Activated naive CD8-positive, alpha-beta T cell treated with anti-CD3 and anti-CD28 coated beads, Interleukin-2, amount 10 ng/mL, durations not matched to agents 7 days and 5 days (primary cell): ENCODE data around the gene VWA5B2. TPM values are rescaled to one million over a fixed set of nuclear protein-coding genes. Genes with fewer than 3 reads are reported as not detected.
A peak's percentile ranks its signal among the peaks of the same experiment; 100 is the strongest.

Experiments
- ATAC-seq: fragments of 150-1000 bp; cut with Tn5 transposase; one replicate; pipeline ENCODE4 v1.10.0; 2021; ENCODE audit warnings: low read depth, moderate library complexity
- POLR2A ChIA-PET: fragments of 350-600 bp; sonication (Branson Sonifier 250); formaldehyde crosslinking; loops from one replicate; lab custom pipeline; 2021; ENCODE audit warnings: antibody characterized with exemption; lab: Charles Lee
- DNase-seq: peaks from one replicate; pipeline ENCODE4 v3.0.0; 2021
- H3K27ac Mint-ChIP-seq: one replicate; pipeline ENCODE4 v1.8.0; 2022; ENCODE audit warnings: mild to moderate bottlenecking, mixed read lengths
- H3K27me3 Mint-ChIP-seq: one replicate; pipeline ENCODE4 v1.8.0; 2022; ENCODE audit warnings: mild to moderate bottlenecking, moderate library complexity, mixed read lengths
- H3K36me3 Mint-ChIP-seq: one replicate; pipeline ENCODE4 v1.8.0; 2021; ENCODE audit warnings: mild to moderate bottlenecking, mixed read lengths
- H3K4me1 Mint-ChIP-seq: one replicate; pipeline ENCODE4 v1.8.0; 2021; ENCODE audit warnings: mixed read lengths
- H3K4me3 Mint-ChIP-seq: one replicate; pipeline ENCODE4 v1.8.0; 2022; ENCODE audit warnings: mild to moderate bottlenecking, moderate library complexity, mixed read lengths
- H3K9me3 Mint-ChIP-seq: one replicate; pipeline ENCODE4 v1.8.0; 2021; ENCODE audit warnings: mixed read lengths
- total RNA-seq, 2 experiments: library from RNA; stranded (reverse); gene quantifications; one replicate each; pipeline ENCODE4 v1.2.3, GENCODE V29; 2021

VWA5B2 gene
- total RNA-seq = under 1 TPM in 1 of 2 experiments, not detected in 1; 0.25 TPM

GRCh38 chr3:184229394-184230080 is at the start of gene VWA5B2:
Gene VWA5B2 (plus strand): TSS chr3:184229585. CDS start chr3:184230529, 944 bp downstream.
- H3K27ac Mint-ChIP-seq = no peak within 1 kb of the TSS
- H3K4me3 Mint-ChIP-seq = peak within 1 kb of the TSS; percentile 66
- peaks cover 2% of the 10 kb centered on the region for H3K4me1 Mint-ChIP-seq
- POLR2A ChIA-PET = no interaction called here
- H3K27me3 Mint-ChIP-seq = peaks cover 54% of the 10 kb centered on the region
- DNase-seq (peak; percentile 80), ATAC-seq (peak; percentile 95)
- no peaks in the 10 kb centered on the region for H3K9me3 Mint-ChIP-seq
- no peaks in the 10 kb centered on the region for H3K36me3 Mint-ChIP-seq

GRCh38 chr3:184180165-184180564 is 49.2 kb upstream of the VWA5B2 start:
- Mint-ChIP-seq H3K4me1 (peaks cover 14% of the 10 kb centered on the region), H3K27me3 (no peaks in the 10 kb centered on the region), H3K27ac (no peak overlapping the region), H3K9me3 (no peaks in the 10 kb centered on the region), H3K36me3 (peaks cover 20% of the 10 kb centered on the region), H3K4me3 (no peak overlapping the region)
- DNase-seq (no peak), ATAC-seq (no peak)
- POLR2A ChIA-PET = no interaction called here

GRCh38 chr3:184181596-184181995 is 47.8 kb upstream of the VWA5B2 start:
- POLR2A ChIA-PET = interaction anchor here (0.6 kb wide), 1 partner anchor 31 kb away, joined by 5 read pairs; no protein-coding TSS in a partner anchor
- H3K27me3 Mint-ChIP-seq = no peaks in the 10 kb centered on the region
- H3K4me3 Mint-ChIP-seq = no peak overlapping the region
- peaks cover 10% of the 10 kb centered on the region for H3K4me1 Mint-ChIP-seq
- ATAC-seq (no peak), DNase-seq (no peak)
- no peaks in the 10 kb centered on the region for H3K9me3 Mint-ChIP-seq
- peaks cover 20% of the 10 kb centered on the region for H3K36me3 Mint-ChIP-seq
- no peak overlapping the region for H3K27ac Mint-ChIP-seq

GRCh38 chr3:184183679-184184078 is 45.7 kb upstream of the VWA5B2 start:
- Mint-ChIP-seq H3K4me3 (no peak overlapping the region), H3K27ac (no peak overlapping the region), H3K9me3 (no peaks in the 10 kb centered on the region), H3K36me3 (peaks cover 23% of the 10 kb centered on the region), H3K27me3 (no peaks in the 10 kb centered on the region), H3K4me1 (peaks cover 18% of the 10 kb centered on the region)
- no peak for DNase-seq
- POLR2A ChIA-PET = no interaction called here
- ATAC-seq = no peak

GRCh38 chr3:184184546-184185230 is 44.7 kb upstream of the VWA5B2 start:
- Mint-ChIP-seq H3K36me3 (peaks cover 23% of the 10 kb centered on the region), H3K4me1 (peaks cover 18% of the 10 kb centered on the region), H3K4me3 (peak overlapping the region; percentile 98), H3K27me3 (no peaks in the 10 kb centered on the region), H3K9me3 (no peaks in the 10 kb centered on the region), H3K27ac (peak overlapping the region; percentile 94)
- ATAC-seq (no peak), DNase-seq (no peak)
- POLR2A ChIA-PET = interaction anchor here (2.2 kb wide), 1 partner anchor 10 kb away, joined by 8 read pairs; no protein-coding TSS in a partner anchor

- peak overlapping the region; percentile 94 for H3K27ac Mint-ChIP-seq
- H3K9me3 Mint-ChIP-seq = no peaks in the 10 kb centered on the region
- H3K36me3 Mint-ChIP-seq = peaks cover 21% of the 10 kb centered on the region
- POLR2A ChIA-PET = interaction anchor here (0.7 to 2.2 kb wide), 4 partner anchors 11 to 51 kb away, joined by 4 to 8 read pairs (median 4); no protein-coding TSS in a partner anchor
- ATAC-seq (peak; percentile 94), DNase-seq (peak; percentile 99)
- peaks cover 18% of the 10 kb centered on the region for H3K4me1 Mint-ChIP-seq
- no peaks in the 10 kb centered on the region for H3K27me3 Mint-ChIP-seq
- H3K4me3 Mint-ChIP-seq = peak overlapping the region; percentile 98
Observed at GRCh38 chr3:184185461-184186183, 43.8 kb upstream of the VWA5B2 start.

- Mint-ChIP-seq H3K27ac (peak within 1 kb of the TSS; percentile 94), H3K36me3 (peaks cover 23% of the 10 kb centered on the region), H3K4me3 (peak within 1 kb of the TSS; percentile 98), H3K27me3 (no peaks in the 10 kb centered on the region), H3K9me3 (no peaks in the 10 kb centered on the region), H3K4me1 (peaks cover 18% of the 10 kb centered on the region)
- ATAC-seq (peak; percentile 33), DNase-seq (no peak)
- POLR2A ChIA-PET = interaction anchor here (0.6 to 2.2 kb wide), 7 partner anchors 11 to 473 kb away, joined by 3 to 8 read pairs (median 4); partner anchors contain the start of gene EIF2B5
Observed at GRCh38 chr3:184186184-184186901, 43.0 kb upstream of the VWA5B2 start, which contains the start of gene ABCF3. Gene ABCF3 (plus strand): TSS chr3:184186199. CDS start chr3:184186208, 9 bp downstream.

- Mint-ChIP-seq H3K36me3 (peaks cover 19% of the 10 kb centered on the region), H3K4me3 (peak overlapping the region; percentile 98), H3K9me3 (no peaks in the 10 kb centered on the region), H3K4me1 (peaks cover 18% of the 10 kb centered on the region), H3K27me3 (no peaks in the 10 kb centered on the region), H3K27ac (peak overlapping the region; percentile 94)
- POLR2A ChIA-PET = interaction anchor here (0.6 to 1.8 kb wide), 4 partner anchors 22 to 473 kb away, joined by 3 to 5 read pairs (median 4); partner anchors contain the start of gene EIF2B5
- DNase-seq (no peak), ATAC-seq (no peak)
Observed at GRCh38 chr3:184186902-184187207, 42.5 kb upstream of the VWA5B2 start.

GRCh38 chr3:184188080-184188479 is 41.3 kb upstream of the VWA5B2 start:
- Mint-ChIP-seq H3K27me3 (no peaks in the 10 kb centered on the region), H3K27ac (no peak overlapping the region), H3K9me3 (no peaks in the 10 kb centered on the region), H3K36me3 (peaks cover 24% of the 10 kb centered on the region), H3K4me1 (peaks cover 18% of the 10 kb centered on the region), H3K4me3 (no peak overlapping the region)
- POLR2A ChIA-PET = no interaction called here
- ATAC-seq (no peak), DNase-seq (no peak)

- DNase-seq (no peak), ATAC-seq (no peak)
- Mint-ChIP-seq H3K36me3 (peaks cover 21% of the 10 kb centered on the region), H3K27me3 (no peaks in the 10 kb centered on the region), H3K4me3 (no peak overlapping the region), H3K9me3 (no peaks in the 10 kb centered on the region), H3K4me1 (peaks cover 18% of the 10 kb centered on the region), H3K27ac (no peak overlapping the region)
- POLR2A ChIA-PET = no interaction called here
Observed at GRCh38 chr3:184189421-184189820, 40.0 kb upstream of the VWA5B2 start.

GRCh38 chr3:184192889-184193288 is 36.5 kb upstream of the VWA5B2 start:
- peaks cover 19% of the 10 kb centered on the region for H3K36me3 Mint-ChIP-seq

GRCh38 chr3:184193991-184194539 is 35.3 kb upstream of the VWA5B2 start:
- ATAC-seq (no peak), DNase-seq (no peak)
- Mint-ChIP-seq H3K27ac (no peak overlapping the region), H3K4me1 (no peaks in the 10 kb centered on the region), H3K36me3 (peaks cover 18% of the 10 kb centered on the region), H3K9me3 (no peaks in the 10 kb centered on the region), H3K4me3 (no peak overlapping the region), H3K27me3 (no peaks in the 10 kb centered on the region)
- POLR2A ChIA-PET = no interaction called here

More at GRCh38 chr3:184192889-184193288, 36.5 kb upstream of the VWA5B2 start:
- Mint-ChIP-seq H3K9me3 (no peaks in the 10 kb centered on the region), H3K27ac (peak overlapping the region; percentile 34), H3K27me3 (no peaks in the 10 kb centered on the region), H3K4me1 (peaks cover 2% of the 10 kb centered on the region), H3K4me3 (no peak overlapping the region)
- DNase-seq = no peak
- no peak for ATAC-seq
- POLR2A ChIA-PET = no interaction called here
